ENCODE results near the gene PHOSPHO1.
"Not testable (repeated sequence)": the region's sequence is repeated elsewhere in the genome, so short reads cannot be mapped to it uniquely, and the experiment has no call there.

Gene PHOSPHO1

DNA sequence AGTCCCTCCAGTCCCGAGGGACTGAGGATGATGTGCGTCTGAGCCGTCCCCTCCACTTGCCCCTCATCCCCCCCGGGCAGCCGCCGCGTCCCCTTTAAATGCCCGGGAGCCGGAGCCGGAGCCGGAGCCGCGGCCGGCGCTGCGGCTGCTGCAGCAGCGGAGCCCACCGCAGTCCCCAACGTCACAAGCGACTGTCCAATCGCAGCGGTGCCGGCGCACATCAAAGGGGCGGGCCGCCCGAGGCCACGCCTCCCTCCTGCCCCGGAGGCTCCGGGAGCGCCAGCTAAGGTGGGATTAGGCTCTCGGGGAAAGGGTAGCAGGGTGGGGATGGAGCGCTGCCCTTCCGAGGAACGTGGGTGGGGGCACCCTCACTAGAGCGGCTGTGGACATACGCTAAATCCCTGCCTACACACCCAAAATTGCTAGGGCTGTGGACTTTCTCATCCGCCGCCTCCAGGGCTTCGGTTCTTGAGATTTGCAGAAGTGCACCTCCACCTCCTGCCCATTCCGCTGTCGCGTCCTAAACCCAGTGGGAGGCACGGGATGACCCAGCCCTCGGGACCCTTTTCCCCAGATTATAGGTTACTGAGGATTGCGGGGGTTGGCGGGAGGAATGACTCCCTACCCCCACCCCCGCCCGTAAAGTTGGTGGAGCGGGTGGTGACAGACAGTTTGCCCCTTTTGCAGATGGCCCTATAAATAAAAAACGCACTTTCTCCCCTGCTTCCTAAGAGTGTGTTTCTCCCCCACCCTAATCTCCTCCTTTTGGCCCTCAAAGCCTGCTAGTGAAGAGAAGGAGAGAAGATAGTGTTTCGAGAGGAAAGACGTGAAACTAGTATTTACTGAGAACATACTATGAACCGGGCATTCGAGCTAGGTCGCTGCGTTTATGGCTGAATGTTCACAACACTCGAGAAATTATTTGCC is at the start of gene PHOSPHO1:
Gene PHOSPHO1 (minus strand): TSS at position 152 of the 927 bp plus-strand sequence. CDS start 4,096 bp downstream, outside the sequence.
- no peak within 1 kb of the TSS for H3K27ac Mint-ChIP-seq
- no peaks in the 10 kb centered on the region for H3K9me3 Mint-ChIP-seq
- no peaks in the 10 kb centered on the region for H3K36me3 Mint-ChIP-seq
- H3K4me1 Mint-ChIP-seq: peaks cover 9% of the 10 kb centered on the region
- peak within 1 kb of the TSS; percentile 90 for H3K4me3 Mint-ChIP-seq
- peaks cover 1% of the 10 kb centered on the region for H3K27me3 Mint-ChIP-seq

DNA sequence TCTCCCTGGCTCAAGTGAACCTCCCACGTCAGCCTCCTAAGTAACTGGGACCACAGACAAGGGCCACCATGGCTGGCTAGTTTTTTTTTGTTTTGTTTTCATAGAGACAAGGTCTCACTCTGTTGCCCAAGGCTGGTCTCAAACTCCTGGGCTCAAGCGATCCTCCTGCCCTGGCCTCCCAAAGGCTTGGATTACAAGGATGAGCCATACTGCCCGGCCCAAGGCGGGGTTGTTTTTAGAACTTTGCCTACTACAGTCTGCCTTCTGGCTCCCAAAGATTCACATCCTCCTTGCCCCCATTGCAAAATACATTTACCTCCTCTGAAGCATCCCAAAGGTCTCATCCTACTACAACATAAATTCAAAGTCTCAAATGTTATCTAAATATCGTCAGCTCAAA is 49.5 kb upstream of the PHOSPHO1 start:
- no peak overlapping the region for H3K27ac Mint-ChIP-seq
- no peak overlapping the region for H3K4me3 Mint-ChIP-seq
- H3K27me3 Mint-ChIP-seq: no peaks in the 10 kb centered on the region

GRCh38 chr17:49279263-49280015 is 48.9 kb upstream of the PHOSPHO1 start:
- not testable (repeated sequence) for H3K4me3 Mint-ChIP-seq, H3K27ac Mint-ChIP-seq, H3K27me3 Mint-ChIP-seq, H3K9me3 Mint-ChIP-seq, H3K4me1 Mint-ChIP-seq, H3K36me3 Mint-ChIP-seq

More for the DNA sequence above, 49.5 kb upstream of the PHOSPHO1 start:
- no peaks in the 10 kb centered on the region for H3K9me3 Mint-ChIP-seq
- H3K4me1 Mint-ChIP-seq: no peaks in the 10 kb centered on the region
- no peaks in the 10 kb centered on the region for H3K36me3 Mint-ChIP-seq

DNA sequence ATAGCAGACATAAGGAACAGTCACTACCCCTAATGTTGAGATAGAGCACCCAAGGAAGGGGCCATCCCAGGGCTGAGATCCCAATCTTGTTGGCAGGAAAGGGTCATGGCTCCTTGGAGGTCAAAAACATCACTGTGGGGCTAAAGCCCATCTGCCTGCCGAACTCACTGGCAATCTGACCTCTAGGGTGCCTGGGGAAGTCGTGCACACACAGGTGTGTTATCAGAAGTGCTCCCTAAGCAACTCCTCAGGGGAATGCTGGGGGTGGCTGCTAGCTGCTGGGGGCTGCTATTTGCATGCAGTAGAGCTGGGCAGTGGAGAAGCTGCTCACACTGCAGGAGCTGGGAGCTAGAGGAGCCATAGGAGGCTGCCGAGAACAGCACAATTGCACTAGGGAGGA is 47.5 kb upstream of the PHOSPHO1 start:
- no peak overlapping the region for H3K27ac Mint-ChIP-seq
- H3K36me3 Mint-ChIP-seq: no peaks in the 10 kb centered on the region
- H3K4me1 Mint-ChIP-seq: no peaks in the 10 kb centered on the region
- no peaks in the 10 kb centered on the region for H3K27me3 Mint-ChIP-seq
- H3K4me3 Mint-ChIP-seq: no peak overlapping the region
- no peaks in the 10 kb centered on the region for H3K9me3 Mint-ChIP-seq

DNA sequence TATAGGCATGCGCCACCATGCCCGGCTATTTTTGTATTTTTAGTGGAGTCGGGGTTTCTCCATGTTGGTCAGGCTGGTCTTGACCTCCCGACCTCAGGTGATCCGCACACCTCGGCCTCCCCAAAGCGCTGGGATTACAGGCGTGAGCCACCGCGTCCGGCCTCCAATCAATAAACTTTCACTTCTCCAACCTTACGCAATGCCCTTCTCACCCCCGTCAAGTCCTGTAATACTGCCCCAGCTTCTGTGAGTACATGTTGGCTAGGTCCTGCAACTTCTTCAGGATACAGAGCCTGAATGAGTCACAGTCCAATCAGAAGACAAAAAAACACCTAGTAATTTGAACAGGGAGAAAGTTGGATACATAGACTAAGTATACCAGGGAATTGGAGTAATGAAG is 47.1 kb upstream of the PHOSPHO1 start:
- H3K4me3 Mint-ChIP-seq: no peak overlapping the region

DNA sequence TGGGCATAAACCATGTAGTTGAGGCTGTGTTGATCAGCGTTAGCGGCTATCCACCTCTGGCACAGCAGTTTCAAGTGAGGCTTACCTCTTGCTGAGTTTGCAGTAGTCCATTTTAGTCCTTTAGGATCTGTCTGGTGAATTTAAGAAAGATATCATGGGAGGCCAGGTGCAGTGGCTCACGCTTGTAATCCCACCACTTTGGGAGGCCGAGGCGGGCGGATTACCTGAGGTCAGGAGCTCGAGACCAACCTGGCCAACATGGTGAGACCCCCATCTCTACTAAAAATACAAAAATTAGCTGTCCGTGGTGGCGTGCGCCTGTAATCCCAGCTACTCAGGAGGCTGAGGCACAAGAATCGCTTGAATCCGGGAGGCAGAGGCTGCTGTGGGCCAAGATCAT is 45.4 kb upstream of the PHOSPHO1 start:
- not testable (repeated sequence) for H3K4me1 Mint-ChIP-seq, H3K4me3 Mint-ChIP-seq, H3K27ac Mint-ChIP-seq, H3K36me3 Mint-ChIP-seq, H3K9me3 Mint-ChIP-seq, H3K27me3 Mint-ChIP-seq

More for the DNA sequence above, 47.1 kb upstream of the PHOSPHO1 start:
- H3K36me3 Mint-ChIP-seq: no peaks in the 10 kb centered on the region
- no peaks in the 10 kb centered on the region for H3K27me3 Mint-ChIP-seq
- no peaks in the 10 kb centered on the region for H3K4me1 Mint-ChIP-seq
- H3K27ac Mint-ChIP-seq: no peak overlapping the region
- H3K9me3 Mint-ChIP-seq: no peaks in the 10 kb centered on the region

GRCh38 chr17:49269356-49269755 is 38.8 kb upstream of the PHOSPHO1 start:
- Mint-ChIP-seq H3K27ac (no peak overlapping the region), H3K4me3 (no peak overlapping the region), H3K9me3 (no peaks in the 10 kb centered on the region), H3K4me1 (no peaks in the 10 kb centered on the region), H3K27me3 (peaks cover 2% of the 10 kb centered on the region), H3K36me3 (no peaks in the 10 kb centered on the region)

DNA sequence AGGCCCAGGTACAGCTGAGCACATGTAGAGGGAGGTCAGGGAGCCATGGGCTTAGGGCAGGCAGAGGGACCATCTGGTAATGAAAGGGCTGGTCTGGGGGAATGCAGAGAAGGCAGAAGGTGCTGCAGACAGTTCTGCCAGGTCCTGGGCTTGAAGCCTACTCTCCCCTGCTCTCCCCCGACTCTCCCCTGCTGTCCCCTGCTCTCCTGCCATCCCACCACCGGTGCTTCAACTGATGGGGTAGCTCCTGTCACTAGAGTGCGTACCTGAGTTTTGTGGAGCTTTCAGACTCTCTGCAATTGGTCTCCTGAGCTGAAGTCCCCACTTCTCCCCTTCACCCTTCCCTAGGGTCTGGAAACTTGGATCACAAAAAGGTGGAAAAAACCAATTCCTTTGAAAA is 37.3 kb upstream of the PHOSPHO1 start:
- Mint-ChIP-seq H3K27me3 (peaks cover 2% of the 10 kb centered on the region), H3K9me3 (no peaks in the 10 kb centered on the region), H3K36me3 (no peaks in the 10 kb centered on the region), H3K4me3 (no peak overlapping the region), H3K4me1 (no peaks in the 10 kb centered on the region), H3K27ac (no peak overlapping the region)

DNA sequence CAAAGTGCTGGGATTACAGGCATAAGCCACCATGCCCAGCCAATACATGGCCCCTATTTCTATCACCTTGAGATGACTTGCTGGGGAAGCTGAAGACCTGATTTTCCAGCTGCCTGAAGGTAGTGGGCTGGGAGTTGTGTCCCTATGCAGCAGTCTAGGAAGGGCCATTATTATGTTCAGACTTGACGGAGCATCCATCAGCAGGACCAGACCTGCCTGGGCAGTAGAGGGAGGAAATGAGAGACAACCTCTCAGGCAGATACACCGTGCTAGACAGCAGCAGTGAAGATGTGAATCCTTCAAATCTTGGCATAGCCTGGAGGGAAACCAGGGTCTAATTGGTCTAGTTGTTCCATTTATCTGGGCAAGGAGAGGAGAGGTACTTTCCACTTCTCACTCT is 35.6 kb upstream of the PHOSPHO1 start:
- Mint-ChIP-seq H3K27me3 (peaks cover 2% of the 10 kb centered on the region), H3K4me1 (peaks cover 1% of the 10 kb centered on the region), H3K36me3 (no peaks in the 10 kb centered on the region), H3K9me3 (no peaks in the 10 kb centered on the region), H3K4me3 (no peak overlapping the region), H3K27ac (no peak overlapping the region)

DNA sequence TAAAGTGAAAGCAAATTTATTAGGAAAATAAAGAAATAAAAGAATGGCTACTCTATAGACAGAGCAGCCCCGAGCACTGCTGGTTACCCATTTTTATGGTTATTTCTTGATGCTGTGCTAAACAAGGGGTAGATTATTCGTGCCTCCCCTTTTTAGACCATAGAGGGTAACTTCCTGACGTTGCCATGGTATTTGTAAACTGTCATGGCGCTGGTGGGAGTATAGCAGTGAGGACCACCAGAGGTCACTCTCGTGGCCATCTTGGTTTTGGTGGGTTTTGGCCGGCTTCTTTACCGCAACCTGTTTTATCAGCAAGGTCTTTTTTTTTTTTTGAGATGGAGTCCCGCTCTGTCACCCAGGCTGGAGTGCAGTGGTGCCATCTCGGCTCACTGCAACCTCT is 31.0 kb upstream of the PHOSPHO1 start:
- not testable (repeated sequence) for H3K36me3 Mint-ChIP-seq, H3K4me3 Mint-ChIP-seq, H3K27ac Mint-ChIP-seq, H3K27me3 Mint-ChIP-seq, H3K9me3 Mint-ChIP-seq
- peaks cover 17% of the 10 kb centered on the region for H3K4me1 Mint-ChIP-seq

DNA sequence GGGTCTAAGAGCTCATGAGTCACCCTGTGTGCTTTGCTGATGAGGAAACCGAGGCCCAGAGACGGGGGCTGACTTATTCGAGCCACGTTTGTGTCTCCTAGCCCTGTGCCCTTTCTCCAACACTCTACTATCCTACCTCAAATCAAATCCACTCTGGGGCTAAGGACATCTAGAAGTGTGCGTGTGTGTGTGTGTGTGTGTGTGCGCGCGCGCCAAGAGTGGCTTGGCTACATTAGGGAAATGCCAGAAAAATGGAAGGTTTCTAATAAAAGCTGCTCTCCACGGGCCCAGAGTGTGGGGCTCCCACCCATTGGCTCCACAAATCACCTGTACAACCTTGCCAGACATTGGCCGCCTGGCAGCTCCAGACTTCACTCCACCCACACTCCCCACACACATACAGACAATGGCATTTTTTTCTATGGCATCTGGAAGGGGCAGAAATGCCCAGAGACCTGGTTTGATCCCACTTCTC is 30.3 kb upstream of the PHOSPHO1 start:
- peaks cover 17% of the 10 kb centered on the region for H3K4me1 Mint-ChIP-seq
- H3K9me3 Mint-ChIP-seq: no peaks in the 10 kb centered on the region
- peak overlapping the region; percentile 82 for H3K4me3 Mint-ChIP-seq
- peak overlapping the region; percentile 76 for H3K27ac Mint-ChIP-seq
- peaks cover 2% of the 10 kb centered on the region for H3K27me3 Mint-ChIP-seq
- H3K36me3 Mint-ChIP-seq: no peaks in the 10 kb centered on the region

- peaks cover 17% of the 10 kb centered on the region for H3K4me1 Mint-ChIP-seq
- H3K27me3 Mint-ChIP-seq: peaks cover 2% of the 10 kb centered on the region
- peak overlapping the region; percentile 86 for H3K4me3 Mint-ChIP-seq
- H3K9me3 Mint-ChIP-seq: no peaks in the 10 kb centered on the region
- H3K36me3 Mint-ChIP-seq: no peaks in the 10 kb centered on the region
- H3K27ac Mint-ChIP-seq: peak overlapping the region; percentile 76
Observed at GRCh38 chr17:49260011-49260816, 29.6 kb upstream of the PHOSPHO1 start.

DNA sequence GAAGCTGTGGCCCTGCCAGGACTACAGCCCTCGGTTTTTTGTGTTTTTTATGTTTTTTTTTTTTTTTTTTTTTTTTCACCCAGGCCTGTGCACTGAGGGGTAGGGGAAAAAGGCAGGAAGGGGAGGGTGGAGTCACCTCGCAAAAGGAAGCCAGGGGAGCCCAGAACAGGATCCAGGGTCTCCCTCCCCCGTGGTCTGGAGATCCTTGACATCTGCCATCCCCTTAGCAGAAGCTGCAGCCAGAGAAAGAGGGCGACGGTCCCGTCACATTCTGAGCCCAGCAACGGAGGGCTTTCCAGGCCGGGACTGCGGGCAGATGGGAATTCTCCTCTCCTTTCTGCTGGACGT is 29.1 kb upstream of the PHOSPHO1 start:
- H3K36me3 Mint-ChIP-seq: no peaks in the 10 kb centered on the region
- H3K4me3 Mint-ChIP-seq: peak overlapping the region; percentile 86
- H3K27me3 Mint-ChIP-seq: no peaks in the 10 kb centered on the region
- H3K4me1 Mint-ChIP-seq: peaks cover 17% of the 10 kb centered on the region
- H3K9me3 Mint-ChIP-seq: no peaks in the 10 kb centered on the region
- H3K27ac Mint-ChIP-seq: no peak overlapping the region

DNA sequence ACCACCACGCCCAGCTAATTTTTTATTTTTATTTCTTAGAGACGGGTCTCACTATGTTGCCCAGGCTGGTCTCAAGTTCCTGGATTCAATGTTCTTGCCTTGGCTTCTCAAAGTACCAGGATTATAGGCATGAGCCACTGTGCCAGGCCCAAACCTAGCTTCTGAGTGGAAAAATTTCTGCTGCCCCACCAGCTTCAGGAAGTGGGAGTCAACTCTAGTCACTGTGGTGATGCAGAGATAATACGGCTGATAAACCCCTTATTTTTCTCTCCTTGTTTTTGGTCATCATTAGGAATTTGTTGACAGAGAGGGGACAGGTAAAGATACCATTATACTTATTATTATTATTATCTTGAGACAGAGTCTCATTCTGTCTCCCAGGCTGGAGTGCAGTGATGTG is 27.8 kb upstream of the PHOSPHO1 start:
- Mint-ChIP-seq H3K9me3 (no peaks in the 10 kb centered on the region), H3K27me3 (no peaks in the 10 kb centered on the region), H3K36me3 (no peaks in the 10 kb centered on the region), H3K27ac (no peak overlapping the region), H3K4me1 (peaks cover 17% of the 10 kb centered on the region), H3K4me3 (no peak overlapping the region)

DNA sequence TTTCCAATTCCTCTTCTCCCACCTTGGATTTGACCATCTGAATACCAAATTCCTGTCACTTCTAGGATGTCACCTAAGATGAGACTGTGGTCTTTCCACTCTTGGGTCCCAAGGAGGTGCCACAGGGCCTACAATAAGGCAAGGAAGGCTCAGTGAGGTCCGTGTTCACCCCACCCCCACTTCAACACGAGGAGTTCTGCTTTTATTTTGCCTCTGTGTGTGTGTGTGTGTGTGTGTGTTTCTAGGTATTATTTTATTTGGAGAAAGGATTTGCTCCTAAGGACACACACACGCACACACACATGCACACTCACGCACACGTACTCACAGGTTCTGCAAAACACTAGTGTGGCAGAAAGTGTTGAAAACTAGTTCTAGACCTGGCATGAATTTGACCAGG is 24.5 kb upstream of the PHOSPHO1 start:
- H3K9me3 Mint-ChIP-seq: no peaks in the 10 kb centered on the region
- H3K36me3 Mint-ChIP-seq: no peaks in the 10 kb centered on the region
- H3K4me1 Mint-ChIP-seq: peaks cover 9% of the 10 kb centered on the region
- no peak overlapping the region for H3K27ac Mint-ChIP-seq
- no peak overlapping the region for H3K4me3 Mint-ChIP-seq
- H3K27me3 Mint-ChIP-seq: no peaks in the 10 kb centered on the region

All from activated naive CD4-positive, alpha-beta T cell treated with anti-CD3 and anti-CD28 coated beads, Interleukin-2, amount 50 U/mL, for 24 hours (primary cell).